NOMO-1 treated with DMSO at 0.1 percent for 48 hours (cell line): ENCODE data around the gene VAV3.

ENCODE experiments used
- DNase-seq: peaks from one replicate; lab custom pipeline; 2025; ENCODE audit not compliant: unreplicated experiment; lab: John Stamatoyannopoulos, UW

Gene VAV3

DNA sequence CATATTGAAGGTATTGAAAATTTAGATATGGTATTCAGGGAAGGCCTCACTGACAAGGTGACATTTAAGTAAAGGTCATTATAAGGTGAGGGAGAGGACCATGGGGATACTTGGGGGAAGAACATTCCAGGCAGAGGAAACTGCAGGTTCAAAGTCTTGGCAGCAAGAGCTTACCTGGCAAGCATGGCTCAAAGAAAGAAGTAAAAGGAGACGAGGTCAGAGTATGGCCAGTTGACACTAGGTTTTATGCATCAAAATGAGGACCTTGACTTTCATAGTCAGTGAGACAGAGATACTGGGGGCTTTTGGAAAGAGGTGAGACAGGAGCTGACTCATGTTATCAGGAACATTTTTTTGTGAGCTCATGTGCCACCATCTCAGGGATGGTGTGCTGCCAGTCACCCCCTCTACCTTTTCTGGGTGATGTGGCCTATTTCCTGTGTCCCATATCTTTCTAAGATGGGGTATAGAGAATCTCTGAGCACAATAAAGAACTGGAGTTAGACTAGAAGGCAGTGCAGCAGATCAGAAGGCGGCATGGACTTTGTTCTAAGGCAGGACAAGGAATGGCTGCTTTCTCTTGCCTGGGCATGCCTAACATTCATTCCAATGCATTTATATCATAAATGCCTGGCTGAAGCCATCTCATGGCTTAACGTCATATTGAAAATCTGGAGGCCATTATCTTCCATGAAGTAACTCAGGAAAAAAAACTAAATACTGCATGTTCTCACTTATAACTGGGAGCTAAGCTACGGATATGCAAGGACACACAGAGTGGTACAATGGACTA, 417.4 kb downstream of the VAV3 start:
- no peak for DNase-seq

DNA sequence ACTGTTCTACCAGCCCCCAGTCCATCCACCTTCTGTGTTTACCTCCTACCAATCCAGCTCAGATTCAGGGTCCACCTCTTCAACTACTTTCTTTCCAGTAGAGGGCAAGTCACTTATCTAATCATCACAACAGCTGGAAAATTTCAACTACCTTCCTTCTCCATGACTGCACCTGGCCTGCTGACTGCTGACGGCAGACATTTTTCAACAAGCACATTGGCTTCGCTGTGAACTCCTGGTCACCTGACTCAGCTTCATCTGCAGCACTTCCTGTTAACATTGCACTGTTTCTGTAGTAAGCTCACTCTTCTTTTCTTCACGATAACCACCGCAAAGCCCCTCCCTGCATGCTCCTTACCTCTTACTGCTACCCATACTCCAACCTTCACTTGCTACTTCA, 418.4 kb downstream of the VAV3 start:
- DNase-seq, result no peak

DNA sequence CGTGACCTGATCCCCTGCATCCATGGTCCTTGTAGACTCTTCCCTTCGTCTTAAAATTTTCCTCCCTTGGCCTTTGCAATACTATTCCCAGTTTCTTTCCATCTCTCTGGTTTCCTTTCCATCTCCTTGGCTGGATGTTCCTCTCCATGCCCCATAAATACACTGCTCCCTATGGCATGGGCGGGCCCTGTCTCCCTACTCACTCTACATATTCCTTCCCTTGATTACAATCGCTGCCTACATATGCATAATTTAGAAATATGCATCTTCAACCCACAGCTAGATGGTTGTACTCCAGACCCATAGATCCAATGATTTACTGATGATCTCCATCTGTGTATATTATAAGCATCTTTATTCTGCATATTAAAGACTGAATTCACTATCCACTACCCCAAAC, 419.1 kb downstream of the VAV3 start:
- no peak for DNase-seq

DNA sequence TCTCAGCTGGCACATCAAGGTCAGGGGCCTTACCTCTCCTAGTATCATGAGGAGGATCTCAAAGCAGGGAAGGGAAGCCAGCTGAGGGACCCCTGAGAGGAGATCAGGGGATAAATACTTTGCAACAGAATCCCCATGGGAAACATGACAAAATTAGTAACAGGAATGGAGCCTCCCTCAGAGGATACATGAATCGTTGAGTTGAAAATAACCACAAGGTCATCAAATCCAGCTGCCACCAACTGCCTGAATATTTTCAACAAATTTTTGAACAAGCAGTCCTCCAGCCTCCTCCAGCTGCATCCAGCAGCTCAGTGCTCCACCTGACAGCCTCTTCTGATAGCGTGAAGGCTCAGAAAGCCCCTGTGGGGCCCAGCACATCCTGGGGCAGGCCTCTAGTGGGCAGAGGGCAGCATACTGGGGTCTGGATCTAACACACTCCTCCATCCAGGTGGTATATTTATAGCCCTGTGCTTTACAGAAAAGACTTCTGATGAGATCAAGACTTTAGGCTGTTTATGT, 419.9 kb downstream of the VAV3 start:
- no peak for DNase-seq

DNA sequence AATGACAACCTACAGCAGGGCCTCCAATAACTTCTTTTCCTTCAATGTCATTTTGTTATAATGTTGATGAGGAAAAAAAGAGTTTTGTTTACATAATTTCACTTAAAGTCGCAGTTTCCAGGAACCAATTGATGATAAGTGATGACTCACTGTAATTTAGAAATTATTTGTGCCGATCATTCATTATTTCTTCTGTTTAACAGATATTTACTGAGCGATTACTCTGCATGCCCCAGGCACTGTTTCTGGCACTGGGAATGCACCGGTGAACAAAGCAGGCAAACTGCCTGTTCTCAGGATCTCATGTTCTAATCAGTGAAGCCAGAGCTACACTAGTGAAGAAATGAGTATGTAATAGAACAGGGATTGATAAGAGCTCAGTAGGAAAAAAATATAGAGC, 420.7 kb downstream of the VAV3 start:
- DNase-seq, result no peak

DNA sequence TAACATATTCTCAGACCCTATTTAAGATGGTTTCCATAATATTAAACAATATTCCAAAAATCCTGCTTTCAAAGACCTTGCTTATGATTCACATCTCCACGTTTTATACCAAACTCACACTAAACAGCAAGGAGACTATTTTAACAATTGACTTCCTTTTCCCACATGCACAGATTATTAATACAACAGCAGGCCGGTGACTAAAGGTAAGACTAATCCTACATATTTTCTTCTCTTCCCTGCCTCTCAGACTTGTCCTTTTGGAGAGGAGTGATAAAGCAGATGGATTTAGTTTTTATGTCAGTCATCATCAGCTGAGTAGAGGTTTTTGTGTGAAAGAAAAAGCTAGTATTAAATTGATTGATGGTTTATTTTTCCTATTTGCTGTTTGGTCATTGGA, 423.6 kb downstream of the VAV3 start:
- DNase-seq, result no peak

DNA sequence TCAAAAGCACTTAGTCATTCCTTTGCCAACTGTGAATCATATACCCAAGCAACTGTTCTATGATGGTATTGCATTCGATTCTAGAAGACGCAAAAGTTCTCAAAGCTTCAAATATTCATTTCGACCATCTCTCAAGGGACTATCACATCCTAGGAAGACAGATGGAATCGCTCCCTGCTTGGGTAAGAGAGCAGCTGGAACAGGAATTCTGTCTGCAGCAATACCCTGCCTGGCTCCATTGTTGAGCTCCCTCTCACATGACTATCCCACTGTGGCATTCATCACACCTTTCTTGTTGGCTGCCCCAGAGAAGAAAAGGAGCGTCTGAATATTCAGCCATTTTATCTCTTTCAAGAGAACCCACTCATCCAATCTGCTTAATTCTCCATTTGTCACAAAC, 426.5 kb downstream of the VAV3 start:
- no peak for DNase-seq

DNA sequence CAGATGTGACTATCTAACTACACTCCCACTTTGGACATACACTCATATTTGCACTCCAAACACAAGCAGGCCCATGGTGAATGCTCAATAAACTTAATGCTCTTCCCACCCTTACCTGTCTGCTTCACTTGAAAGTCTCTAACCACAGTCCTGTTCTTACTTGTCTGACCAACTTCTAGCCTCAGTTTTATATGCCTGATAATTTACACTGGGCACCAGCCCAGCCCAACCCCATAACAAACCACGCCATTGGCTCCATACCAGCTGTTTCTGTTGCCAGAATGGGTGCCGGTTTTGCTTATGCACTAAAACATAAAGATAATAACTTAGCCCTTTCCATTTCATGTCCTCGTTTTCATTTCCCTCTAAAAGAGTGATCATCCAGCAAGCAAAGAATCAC, 428.7 kb downstream of the VAV3 start:
- no peak for DNase-seq

DNA sequence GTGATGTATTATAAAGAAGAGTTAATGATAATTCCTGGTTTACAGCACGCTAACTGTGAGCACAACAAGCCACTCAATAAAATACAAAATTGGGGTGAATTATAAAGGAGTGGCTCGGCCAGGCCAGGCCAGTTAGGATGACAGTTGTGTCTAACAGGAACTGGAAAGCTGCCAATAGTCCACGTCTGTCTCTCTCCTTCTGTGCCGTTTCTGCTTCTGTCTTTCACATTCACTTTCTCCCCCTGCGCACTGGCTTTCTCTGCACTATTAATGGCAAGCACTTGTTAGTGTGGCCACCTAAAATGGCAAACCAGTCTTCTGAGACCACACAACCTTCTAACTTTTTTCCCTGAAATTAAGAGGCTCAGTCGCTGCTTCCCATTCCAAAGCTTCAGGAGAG, 429.9 kb downstream of the VAV3 start:
- DNase-seq, result peak; percentile 59

DNA sequence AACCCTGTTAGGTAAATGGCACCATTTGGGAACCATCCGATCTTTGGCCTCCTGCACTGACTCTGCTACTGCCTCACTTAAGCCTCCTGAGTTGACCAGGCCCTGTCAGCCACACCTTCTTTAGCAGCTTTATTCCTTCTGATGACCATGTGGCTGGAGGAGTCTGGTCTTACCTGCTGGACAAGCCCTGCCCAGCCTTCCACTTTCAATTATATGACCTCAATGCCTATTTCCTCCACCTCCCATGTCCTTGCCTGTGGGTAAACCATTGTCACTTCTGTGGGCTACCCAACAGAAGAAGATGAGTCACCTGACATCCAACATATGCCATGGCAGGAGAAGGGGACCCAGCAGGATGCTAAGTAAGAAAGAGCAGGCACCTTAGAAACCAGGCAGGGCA, 430.3 kb downstream of the VAV3 start:
- DNase-seq, result no peak

DNA sequence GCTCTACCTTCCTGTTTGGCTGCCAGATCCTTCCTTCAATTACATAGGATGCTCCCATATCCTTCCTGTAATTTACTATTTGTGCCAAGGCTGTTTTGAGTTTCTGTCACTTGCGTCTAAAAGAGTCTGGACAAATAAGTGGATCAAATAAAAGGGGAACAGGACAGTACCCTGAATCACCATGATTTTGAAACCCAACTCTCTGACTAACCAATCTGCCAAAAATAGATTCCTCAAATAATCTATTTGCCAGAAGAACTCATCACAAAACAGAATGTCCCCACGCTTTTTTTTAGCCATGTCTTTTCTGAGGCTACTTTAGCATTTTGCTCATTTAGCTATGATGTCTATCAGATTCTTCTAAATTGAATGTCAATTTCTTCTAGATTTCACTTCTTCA, 431.5 kb downstream of the VAV3 start:
- peak; percentile 75 for DNase-seq

DNA sequence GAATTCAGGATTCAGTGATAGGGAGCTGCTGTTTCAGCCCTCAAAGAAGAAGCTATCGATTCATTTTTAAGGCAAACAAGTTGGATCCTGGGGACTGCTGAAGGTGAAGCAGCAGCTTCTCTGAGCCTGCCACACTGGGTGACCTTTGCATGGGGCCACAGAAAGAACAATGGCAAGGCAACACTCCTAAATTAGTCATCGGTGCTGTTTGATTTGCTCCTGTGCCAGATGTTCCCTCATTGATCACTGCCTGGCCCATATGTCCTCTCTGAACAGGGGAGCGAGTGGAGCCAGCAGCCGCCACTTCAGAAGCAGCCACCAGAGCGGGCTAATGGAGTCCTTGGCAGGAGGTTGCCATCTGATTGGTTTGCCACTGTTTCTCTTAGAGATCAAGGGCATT, 432.7 kb downstream of the VAV3 start:
- DNase-seq, result no peak

DNA sequence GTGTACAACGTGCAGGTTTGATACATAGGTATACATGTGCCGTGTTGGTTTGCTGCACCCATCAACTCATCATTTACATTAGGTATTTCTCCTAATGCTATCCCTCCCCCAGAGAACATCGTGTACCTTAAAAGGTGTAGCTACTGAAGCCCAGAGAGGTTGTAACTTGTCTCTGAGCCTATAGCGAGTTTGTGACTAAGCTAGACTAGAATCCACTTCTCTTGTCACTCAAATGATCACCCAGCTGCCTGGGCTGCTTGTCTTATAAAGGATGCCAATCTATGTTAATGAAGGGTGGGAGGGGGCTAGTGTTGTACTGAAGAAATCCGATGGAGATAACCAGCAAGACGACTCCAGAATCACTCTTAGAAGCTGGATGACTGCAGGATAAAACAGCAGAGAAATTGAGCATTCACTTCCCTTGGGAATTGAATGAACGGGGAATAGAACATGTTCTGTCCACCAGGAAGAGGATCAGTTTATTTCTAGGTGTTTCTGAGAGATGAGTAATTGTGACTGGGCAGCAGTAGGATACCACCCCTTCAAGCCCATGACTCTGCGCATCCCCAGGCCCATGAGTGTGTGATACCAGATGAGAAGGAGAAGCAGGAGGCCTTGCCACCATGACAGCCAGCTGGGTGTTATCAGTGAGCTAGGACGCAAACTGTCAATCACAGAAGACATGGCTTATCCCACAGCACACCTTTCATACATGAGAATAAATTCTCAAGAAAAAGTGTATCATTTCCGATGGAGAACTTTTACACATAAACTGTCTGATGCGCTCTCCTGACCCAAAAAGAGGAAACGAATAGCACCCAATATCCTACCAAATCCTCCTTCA, 433.7 kb downstream of the VAV3 start:
- no peak for DNase-seq

DNA sequence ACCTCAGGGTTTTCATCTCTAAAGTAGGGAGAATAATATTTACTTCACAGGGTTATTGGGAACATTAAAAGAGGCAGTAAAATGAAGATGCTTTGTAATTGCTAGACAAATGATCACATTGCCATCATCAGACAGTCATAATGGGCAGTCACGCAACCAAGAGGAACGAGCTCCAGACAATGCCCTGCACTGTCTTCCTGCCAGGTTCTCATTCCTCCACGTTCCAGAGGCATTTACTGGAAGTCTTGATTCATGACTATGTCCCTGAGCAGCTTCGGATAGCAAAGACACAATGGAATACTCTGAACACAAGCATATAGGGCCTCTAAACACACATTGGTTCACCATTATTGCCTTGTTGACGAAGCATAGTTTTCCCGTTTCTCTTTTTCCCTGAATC, 434.4 kb downstream of the VAV3 start:
- DNase-seq, result no peak

DNA sequence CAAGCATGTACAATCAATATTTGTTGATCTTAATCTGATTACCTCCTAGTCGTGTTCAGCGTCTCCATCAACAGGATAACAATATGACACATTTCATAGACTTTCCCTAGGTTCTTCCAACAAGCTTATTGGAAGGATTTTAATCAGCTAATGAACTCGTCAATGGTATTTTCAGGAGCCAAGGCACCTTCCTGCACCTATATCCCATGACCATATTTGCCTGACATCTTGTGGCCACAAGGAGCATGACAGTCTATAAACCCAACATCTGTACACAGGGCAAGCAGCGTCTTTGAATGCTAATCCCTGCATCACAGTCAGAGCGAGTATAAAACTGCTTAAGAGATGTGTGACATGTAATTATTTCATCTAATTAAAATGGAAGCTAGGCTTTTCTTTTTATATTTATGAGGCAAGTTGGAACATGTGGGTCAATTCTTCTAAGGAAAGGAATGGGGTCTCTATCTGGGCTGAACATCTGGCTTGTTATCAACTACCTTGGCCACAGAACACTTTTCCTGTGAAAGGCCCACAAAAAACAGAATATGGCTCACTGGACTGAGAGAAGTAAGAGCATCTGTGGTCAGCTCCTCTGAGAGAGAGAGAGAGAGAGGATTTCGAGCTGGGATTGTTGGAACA, 435.4 kb downstream of the VAV3 start:
- peak; percentile 39 for DNase-seq

DNA sequence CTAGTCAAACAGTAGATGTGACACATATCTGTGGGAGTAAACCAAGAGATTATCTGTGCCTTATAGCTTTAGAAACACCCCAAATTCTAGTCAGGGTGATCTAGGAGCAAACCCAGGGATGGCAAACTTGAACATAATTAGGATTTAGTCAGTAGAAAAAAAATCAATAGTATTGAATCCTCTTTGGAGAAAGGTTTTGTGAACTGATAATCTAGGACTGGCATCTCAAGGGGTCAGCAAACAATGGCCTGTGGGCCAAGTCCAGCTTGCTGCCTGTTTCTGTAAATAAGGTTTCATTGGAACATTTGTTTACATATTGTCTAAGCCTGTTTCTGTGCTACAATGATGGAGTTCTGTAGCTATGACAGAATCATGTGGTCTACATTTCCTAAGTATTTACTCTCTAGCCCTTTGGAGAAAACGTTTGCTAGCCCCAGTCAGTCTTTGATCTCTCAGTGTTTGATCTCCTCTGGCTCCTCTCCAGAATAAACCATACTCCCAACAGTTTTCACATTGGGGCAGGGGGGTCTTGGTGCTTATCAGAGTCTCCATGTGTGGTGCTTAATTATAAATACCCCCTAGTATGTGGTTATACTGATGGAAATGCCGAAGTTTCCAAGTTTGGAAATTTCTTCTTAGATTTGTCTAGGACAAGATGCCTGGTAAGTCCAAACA, 438.3 kb downstream of the VAV3 start:
- DNase-seq, result no peak

DNA sequence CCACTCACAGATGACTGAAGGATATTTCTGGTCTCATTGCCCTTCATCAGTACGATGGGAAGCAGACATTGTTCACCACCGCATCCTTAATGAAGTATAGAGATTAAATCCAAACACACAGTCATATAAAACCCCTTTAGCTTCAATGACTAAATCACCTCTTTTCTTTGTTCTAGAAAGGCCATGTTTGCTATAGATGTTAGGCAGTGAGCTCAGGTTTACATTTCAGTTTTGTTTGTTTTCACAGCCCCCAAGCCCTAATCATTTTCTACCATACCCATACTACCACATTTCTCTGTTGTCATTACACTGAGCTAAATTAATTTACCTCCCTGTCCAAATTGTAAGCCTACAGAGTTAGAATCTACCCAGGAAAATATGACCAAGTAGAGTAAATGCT, 439.0 kb downstream of the VAV3 start:
- DNase-seq, result no peak

DNA sequence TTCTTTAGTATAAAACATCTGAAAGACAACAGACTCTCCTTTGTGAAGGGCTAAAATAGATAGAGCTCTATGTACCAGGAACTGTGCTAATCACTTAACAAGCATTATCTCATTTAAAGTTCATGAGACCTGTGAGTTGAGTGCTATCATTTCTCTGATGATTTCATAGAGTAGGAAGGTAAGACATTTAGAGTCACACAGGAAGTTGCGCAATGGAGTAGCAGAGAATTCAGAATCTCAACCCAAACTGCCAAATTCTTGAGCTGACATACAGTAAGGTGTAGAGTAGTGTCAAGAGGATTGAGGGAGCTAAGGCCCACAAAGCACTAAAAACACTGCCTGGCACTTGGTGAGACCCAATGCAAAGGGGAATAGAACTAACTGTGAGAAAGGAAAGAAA, 439.8 kb downstream of the VAV3 start:
- DNase-seq, result peak; percentile 14

DNA sequence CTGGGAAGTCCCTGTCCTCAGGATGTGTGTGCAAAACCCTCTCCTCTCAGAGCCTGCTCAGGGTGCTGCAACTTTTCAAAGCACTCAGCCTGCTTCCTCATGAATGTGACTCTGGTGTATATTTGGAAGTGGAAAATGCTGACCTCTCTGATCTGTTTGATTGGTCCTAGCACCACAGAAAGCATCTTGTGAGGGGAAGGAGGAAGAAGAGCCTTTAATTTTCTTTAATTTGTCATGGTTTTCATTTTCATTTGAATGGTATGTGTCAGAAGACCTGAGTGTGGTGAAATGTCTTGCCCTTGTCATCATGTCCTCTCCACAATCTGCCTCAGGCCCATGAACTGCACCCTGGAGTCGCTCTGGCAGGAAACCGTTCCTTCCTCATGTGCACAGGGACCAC, 440.7 kb downstream of the VAV3 start:
- DNase-seq, result no peak

DNA sequence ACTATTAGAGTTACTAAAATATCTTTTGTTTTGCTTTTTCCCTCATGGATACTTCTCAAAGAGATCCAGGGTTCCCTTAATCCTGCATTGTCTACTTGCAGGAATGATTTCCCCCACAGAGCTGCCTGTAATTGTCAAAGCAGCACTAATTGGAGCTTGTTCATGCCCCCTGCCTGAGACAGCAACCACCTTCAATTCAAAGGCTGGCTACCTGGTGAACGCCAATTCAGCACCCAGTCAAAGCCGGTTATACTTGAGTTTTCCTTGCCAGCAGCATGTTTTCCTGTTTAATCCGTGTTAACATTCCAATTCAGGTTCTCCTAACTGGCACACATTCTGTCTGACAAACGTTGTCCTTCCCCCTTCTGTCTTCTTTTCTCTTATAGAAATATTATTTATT, 441.2 kb downstream of the VAV3 start:
- no peak for DNase-seq

DNA sequence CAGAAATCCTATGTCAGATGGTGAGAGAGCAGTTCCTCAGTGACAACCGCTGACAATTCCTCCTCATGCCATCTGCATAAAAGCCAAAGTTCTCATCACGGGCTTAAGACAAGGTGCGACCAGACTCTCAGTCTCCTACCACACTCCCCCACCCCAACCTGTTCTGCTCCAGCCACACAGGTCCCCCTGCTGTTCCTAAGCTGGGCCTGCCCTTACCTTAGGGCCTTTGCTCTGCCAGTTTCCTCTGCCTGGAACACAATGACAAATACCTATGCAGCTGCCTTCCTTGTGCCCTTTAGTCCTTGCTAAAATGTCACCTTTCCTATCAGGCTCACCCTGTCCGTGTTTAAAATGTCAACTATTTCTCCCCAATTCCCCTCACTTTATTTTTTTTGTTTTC, 441.9 kb downstream of the VAV3 start:
- no peak for DNase-seq
